Stimulated activated memory B cell treated with anti-CD40 and anti-IgM and Interleukin-4, amounts not matched to agents 10 μg/mL and 1 μg/mL and 100 μg/mL, for 72 hours (primary cell): Measurements from ENCODE around the gene OR56A5.
A peak's percentile ranks its signal among the peaks of the same experiment; 100 is the strongest.

Source experiments
- ATAC-seq: fragments of 150-1000 bp; cut with Tn5 transposase; 2 replicates; pipeline ENCODE4 v1.10.0; 2021
- H3K27ac Mint-ChIP-seq: one replicate; pipeline ENCODE4 v1.8.0; 2022; ENCODE audit warnings: mild to moderate bottlenecking, mixed read lengths
- H3K27me3 Mint-ChIP-seq: one replicate; pipeline ENCODE4 v1.8.0; 2022; ENCODE audit warnings: mixed read lengths
- H3K36me3 Mint-ChIP-seq: one replicate; pipeline ENCODE4 v1.8.0; 2022; ENCODE audit warnings: mixed read lengths
- H3K4me1 Mint-ChIP-seq: one replicate; pipeline ENCODE4 v1.8.0; 2022; ENCODE audit warnings: mixed read lengths
- H3K4me3 Mint-ChIP-seq: one replicate; pipeline ENCODE4 v1.8.0; 2022; ENCODE audit warnings: mild to moderate bottlenecking, moderate library complexity, mixed read lengths
- H3K9me3 Mint-ChIP-seq: one replicate; pipeline ENCODE4 v1.8.0; 2022; ENCODE audit warnings: mixed read lengths

Gene OR56A5

DNA sequence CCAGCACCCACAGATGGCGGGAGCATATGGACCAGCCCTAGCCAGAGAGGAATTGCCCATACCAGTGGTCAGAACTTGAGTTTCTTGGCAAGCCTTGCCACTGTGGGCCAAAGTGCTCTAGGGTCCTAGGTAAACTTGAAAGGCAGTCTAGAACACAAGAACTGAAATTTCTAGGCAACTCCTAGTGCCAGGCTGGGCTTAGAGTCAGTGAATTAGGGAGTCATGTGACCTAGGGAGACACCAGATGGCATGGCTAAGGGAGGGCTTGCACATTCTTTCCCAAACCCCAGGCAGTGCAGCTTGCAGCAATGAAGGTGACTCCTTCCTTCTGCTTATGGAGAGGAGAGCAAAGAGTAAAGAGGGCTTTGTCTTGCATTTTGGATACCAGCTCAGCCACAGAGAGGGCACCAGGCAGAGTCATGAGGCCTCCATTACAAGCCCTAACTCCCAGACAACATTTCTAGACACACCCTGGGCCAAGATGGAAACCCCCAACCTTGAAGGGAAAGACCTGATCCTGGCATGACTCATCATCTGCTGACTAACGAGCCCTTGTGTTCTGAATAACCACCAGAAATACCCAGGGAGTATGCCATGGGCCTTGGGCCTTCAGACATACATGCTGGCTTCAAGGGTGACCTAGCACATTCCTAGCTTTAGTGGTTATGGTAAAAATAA is 45.4 kb downstream of the OR56A5 start:
- no peaks in the 10 kb centered on the region for H3K4me1 Mint-ChIP-seq
- peaks cover 6% of the 10 kb centered on the region for H3K9me3 Mint-ChIP-seq
- no peak overlapping the region for H3K4me3 Mint-ChIP-seq
- peak; percentile 51 for ATAC-seq
- no peak overlapping the region for H3K27ac Mint-ChIP-seq
- no peaks in the 10 kb centered on the region for H3K27me3 Mint-ChIP-seq
- H3K36me3 Mint-ChIP-seq, result no peaks in the 10 kb centered on the region
